Right renal cortex interstitium (tissue), 3 donors: Measurements from ENCODE around the gene USP12. TPM values are rescaled to one million over a fixed set of nuclear protein-coding genes. Genes with fewer than 3 reads are reported as not detected.
"Not testable (repeated sequence)": the region's sequence is repeated elsewhere in the genome, so short reads cannot be mapped to it uniquely, and the experiment has no call there.

Experiments used
- DNase-seq, 3 donors: peaks; one replicate each; pipeline ENCODE4 v3.0.0-alpha.2; 2013; ENCODE audit warnings: low read depth in 3 of 3, low spot score in 2 of 3
- polyA plus RNA-seq, 3 donors: library from polyadenylated mRNA; unstranded; fragments of 120-200 nt; gene quantifications; one replicate each; pipeline ENCODE4 v1.2.1, GENCODE V29; 2013; ENCODE audit not compliant: insufficient read length in 3 of 3

Gene USP12
- polyA plus RNA-seq, 3 donors: 32.2 to 36.9 (median 35.5) TPM

DNA sequence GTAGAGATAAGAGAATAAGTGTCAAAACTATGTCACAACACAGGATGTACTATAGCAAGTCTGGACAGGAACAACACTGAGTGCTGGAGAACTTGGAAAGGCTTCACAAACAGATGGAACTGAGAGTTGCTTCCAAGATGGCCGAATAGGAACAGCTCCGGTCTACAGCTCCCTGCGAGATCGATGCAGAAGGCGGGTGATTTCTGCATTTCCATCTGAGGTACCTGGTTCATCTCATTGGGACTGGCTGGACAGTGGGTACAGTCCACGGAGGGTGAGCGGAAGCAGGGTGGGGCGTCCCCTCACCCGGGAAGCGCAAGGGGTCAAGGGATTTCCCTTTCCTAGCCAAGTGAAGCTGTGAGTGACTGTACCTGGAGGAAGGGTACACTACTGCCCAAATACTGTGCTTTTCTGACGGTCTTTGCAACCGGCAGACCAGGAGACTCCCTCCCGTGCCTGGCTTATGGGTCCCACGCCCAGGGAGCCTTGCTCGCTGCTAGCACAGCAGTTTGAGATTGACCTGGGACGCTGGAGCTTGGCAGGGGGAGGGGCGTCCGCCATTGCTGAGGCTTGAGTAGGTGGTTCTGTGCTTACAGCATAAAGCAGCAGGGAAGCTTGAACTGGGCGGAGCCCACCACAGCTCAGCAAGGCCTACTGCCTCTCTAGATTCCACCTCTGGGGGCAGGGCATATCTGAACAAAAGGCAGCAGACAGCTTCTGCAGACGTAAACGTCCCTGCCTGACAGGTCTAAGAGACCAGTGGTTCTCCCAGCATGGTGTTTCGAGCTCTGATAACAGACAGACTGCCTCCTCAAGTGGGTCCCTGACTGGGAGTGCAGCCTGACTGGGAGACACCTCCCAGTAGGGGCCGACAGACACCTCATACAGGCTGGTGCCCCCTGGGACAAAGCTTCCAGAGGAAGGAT, 46.0 kb downstream of the USP12 start:
- DNase-seq: no peak

DNA sequence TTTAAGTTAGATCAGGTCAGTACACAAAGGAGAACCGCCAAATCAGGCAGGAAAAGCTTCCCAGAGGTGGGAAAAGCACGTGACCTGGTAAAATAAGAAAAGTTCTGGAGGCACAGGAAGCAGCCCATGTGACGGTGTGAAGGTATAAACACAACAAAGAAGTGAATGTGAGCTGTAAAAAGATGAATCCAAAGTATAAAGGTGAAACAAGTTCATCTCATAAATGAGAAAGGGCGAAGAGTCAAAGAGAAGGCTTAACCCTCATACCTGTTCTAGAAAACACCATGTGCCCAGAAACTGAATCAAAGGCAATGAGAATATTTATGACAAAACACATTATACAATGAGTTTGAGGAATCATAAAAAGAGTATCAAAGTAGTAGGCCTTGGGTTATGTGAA, 47.0 kb downstream of the USP12 start:
- DNase-seq: no peak

DNA sequence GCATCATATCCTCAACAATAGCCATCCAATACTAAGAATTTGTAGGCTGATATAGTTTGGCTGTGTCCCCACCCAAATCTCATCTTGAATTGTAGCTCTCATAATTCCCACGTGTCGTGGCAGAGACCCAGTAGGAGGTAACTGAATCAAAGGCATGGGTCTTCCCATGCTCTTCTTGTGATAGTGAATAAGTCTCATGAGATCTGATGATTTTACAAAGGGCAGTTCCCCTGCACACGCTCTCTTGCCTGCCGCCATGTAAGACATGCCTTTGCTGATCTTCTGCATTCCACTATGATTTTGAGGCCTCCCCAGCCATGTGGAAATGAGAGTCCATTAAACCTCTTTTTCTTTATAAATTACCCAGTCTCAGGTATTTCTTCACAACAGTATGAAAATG, 48.2 kb downstream of the USP12 start:
- not testable (repeated sequence) for DNase-seq

DNA sequence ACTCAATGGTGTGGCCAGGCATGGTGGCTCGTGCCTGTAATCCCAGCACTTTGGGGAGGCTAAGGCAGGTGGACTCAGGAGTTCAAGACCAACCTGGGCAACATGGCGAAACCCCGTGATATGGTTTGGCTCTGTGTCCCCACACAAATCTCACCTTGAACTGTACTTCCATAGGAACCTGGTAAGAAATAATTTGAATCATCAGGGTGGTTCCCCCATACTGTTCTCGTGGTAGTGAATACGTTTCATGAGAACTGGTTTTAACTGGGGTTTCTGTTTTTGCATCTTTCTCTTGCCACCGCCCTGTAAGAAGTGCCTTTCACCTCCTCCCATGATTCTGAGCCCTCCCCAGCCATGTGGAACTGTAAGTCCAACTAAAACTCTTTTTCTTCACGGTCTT, 49.6 kb downstream of the USP12 start:
- DNase-seq: no peak

DNA sequence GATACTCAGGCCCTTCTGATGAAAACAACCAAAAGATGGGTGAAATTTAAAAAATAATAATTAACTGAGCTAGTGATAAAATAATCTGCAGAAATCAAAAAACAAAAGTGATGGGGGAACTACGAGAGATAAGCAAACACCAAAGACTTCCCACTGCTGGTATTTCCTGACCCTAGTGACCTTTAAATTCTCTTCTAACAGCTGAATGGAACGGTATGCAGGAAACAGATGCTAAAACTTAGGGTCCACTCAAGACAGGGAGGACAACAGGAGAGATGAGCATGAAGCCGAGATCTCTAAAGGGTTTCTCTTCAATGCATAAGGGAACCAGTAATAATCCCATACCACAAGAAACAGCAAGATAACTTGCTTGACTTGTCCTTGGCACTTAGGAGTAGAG, 50.8 kb downstream of the USP12 start:
- no peak for DNase-seq

DNA sequence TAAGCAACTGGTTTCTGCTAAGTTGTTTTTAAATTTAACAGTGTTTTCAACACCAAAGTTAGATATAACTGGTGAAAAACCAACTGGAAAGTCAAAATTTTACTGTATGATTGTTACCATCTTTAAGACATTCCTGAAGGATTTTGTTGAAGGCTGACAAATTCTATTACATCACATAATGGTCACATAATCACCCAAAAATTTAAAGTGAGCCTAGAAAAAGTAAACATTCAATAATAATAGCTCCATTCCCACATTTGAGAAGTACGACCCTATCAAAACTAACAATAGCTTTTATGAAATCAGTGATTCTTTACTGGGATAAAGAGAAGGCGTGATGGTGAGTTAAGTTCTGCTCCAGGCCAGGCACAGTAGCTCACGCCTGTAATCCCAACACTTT, 51.6 kb downstream of the USP12 start:
- no peak for DNase-seq

DNA sequence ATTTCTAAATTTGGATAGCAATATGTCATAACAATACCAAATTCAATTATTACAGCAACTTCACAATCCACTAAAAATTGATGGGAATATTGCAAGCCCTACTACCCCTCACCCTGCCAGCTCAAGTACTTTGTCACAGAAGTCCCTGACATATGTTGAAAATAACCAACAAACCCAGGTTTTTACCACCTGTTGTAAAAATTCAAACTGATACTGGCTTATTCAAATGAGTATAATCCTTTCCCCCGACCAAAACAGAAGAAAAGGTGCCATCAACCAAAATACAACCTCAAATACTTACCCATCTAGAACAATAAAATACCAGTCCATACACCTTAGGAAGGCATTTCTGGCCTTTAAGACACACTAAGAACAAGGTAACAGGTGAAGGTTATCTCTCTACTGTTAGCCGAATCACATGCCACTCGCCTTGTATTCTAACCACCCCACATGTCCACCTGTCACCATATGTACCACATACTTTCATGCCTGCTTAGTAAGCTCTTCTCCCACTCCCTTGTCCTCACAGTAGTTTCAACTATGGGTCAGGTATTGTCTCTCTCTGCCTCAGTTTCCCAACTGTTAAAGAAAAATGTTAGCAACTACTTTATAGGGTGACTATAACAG, 53.1 kb downstream of the USP12 start:
- DNase-seq: no peak

DNA sequence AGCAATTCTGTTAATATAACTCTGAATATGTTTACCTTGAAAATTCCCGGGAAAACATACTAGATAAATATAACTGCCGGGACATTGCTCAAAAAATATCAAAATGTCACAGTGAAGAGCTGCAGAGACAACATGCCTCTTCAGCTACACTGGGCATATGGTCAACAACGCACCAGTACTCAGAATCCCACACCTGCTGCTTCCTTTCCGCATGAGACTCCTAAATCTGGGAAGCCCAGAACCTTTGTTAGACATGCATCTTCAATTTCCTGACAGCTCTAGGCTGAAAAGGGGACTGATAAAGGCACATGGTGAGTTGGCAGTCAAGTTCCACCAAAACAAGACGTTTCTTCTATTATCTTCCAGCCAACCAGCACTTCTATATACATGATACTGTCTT, 53.7 kb downstream of the USP12 start:
- DNase-seq: no peak

DNA sequence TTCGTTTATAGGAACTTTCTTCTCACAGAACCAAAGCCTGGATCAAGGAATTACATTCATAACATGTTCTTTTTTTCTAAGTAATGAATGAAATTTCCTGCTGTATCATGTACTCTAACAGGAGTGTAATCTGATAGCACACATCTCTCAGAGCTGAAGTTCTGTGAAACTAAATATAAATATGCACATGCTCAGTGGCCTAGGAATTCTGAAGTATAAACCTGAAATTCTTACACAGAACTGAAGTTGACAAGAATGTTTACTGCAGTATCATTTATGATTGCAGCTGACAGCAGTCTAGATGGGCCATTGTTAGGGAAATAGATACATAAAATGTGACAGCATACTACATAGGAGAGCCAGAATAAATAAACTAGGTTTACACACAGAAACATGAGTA, 54.5 kb downstream of the USP12 start:
- no peak for DNase-seq

DNA sequence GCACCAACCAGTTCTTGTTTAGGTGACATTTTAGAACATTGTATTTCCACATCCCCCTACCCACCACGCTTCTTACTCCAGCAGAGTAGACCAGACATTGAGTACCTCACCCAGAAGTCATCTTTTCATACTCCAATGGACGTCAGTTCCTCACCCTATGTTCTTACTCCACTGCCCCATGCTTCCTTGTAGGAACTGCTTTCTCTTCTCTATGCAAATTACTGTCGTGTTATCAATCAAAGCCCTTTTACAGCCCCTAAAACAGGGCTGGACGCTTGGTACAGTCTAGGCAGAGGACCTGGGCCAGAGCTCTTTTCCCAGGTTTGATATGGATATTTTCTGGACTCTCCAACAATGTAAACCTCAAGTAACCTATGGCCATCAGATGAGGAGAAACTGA, 58.2 kb downstream of the USP12 start:
- DNase-seq: no peak

DNA sequence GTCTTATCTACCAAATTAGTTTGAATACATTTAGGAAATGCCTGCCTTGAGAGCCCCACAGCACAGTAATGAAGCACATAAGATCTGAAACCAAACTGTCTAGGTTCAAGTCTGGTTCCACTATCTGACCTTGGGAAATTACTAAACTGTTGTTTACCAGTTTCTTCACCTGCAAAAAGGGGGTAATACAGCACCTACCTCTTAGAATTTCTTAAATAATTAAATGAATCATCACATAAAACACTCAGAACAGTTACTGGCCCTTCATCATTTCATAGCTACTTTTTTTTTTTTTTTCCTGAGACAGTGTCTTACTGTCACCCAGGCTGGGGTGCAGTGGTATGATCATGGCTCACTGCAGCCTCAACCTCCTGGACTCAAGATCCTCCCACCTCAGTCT, 59.6 kb downstream of the USP12 start:
- DNase-seq: no peak

DNA sequence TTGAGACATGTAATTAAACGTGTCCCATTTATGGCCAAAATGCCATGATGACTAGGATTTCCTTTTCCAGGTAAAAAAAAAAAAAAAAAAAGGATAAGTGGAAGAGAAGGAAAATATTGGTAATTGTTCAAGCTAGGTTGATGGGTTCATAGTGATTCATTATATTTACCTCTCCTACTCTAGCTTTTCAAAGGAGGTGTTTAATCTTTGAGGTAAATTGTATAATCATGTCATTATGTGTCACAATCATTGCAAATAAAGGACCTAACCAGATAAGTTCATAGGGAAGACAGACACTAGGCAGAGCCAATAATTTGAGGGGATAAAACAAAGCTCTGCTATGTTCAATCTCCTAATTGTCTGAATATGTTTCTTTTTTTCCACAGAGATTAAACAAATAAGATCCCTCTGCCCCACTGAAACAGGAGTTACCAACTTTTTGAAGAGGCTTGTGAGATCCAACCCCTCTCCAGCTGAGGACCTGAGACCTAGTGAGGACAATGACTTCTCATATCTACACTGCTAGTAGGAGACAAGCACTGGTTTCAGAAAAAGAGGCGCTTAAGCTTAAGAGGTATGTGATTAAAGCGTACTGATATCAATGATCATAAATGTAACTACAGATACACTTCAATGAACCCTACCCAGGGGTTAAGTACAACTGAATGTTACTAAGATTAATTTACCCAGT, 61.4 kb downstream of the USP12 start:
- no peak for DNase-seq

DNA sequence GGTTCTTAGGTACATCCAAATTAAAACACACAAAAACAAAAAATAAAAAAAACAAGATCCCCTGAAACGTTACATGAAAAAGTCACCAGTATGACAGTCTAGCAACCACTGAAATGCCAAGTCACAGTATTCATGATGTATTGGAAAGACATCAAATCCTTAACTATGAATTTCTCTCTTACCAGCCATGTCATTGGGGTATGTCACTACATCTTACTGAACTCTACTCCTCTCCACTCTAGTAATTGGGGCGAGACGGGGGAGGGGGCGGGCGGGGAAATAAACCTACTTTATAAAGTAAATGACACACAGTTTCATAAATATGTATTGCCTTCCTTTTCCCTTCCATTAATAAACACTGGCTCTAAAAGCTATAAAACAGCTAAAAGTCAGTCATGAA, 65.5 kb downstream of the USP12 start:
- DNase-seq: no peak

DNA sequence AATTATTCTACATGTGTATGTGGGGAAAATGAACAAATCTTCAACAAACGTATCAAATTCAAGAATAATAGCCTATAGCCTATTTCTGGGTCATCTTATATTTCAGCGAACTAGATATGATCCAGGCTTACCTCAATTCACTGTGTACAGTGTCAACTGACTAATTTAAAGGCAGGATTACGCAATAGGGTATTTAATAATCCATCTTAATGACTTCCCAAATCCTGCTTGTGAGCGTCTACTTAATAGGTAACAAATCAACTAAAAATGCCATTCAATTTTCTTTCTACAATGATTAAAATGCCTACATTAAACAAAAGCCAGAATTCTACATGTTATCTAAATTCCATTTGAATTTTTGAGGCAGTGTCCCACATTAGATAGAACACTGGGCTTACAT, 67.0 kb downstream of the USP12 start:
- DNase-seq: no peak

DNA sequence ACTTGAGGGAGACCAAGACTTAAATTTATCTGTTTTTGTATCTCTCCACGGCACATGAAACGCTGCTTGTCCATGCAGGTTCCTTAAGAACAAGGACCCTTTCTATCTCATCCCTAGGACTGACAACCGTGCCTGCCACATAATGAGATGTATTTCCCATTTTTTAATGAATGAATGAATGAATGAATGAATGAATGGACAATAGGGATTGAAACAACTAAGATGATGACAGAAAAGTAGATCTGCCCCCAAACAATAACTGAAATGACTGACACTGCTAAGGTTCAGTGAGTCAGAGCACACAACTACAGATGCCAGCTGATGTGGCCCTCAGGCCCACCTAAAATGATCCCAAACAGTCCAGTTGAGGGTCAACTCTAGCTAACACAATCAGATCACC, 69.8 kb downstream of the USP12 start:
- DNase-seq: no peak

DNA sequence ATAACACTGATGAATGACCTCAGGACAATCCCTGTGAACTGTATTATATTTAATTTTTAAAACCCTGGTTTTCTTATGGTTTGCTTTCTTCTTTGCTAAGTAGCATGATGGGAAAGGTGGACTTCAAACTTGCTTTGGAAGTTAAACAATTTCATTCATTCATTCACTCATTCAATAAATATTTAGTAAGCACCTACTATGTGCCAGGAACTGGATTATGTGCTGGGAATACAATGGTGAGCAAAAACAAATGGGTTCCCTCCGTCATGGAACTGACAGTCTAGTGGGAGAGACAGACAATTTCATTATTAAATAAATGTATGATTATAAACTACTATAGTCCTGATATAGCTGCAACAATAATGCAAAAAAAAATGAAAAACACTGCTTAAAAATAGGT, 70.3 kb downstream of the USP12 start:
- no peak for DNase-seq

DNA sequence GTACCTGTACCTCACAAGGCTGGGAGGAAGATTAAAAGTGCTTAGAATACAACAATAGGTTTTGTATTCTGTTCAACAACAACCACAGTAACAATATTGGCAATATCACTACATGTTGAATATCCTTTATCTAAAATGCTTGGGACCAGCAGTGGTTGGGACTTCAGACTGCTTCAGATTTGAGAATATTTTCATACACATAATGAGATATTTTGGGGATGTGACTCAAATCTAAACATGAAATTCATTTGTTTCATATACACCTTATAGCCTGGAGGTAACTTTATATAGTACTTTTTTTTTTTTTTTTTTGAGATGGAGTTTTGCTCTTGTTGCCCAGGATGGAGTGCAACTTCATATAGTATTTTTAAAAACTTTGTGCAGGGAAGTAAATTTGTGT, 73.9 kb downstream of the USP12 start:
- DNase-seq: no peak

DNA sequence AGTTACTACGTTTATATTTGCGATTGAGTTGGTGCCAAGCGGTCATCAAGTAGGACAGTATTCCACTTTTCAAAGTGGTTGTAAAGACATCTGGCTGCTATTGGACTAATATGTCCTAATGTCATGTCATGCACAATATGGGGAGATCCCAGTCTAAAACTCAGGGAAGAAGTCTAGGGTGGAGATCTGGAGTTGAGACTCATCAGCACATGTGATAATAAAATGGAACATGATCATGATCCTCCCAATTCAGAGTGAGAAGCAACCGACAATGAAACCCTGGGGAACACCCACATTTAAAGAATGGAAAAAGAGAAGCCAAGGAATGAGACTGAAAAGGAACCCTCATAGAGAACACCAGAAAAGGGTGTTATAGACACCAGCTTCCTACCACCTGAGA, 80.2 kb downstream of the USP12 start:
- no peak for DNase-seq

DNA sequence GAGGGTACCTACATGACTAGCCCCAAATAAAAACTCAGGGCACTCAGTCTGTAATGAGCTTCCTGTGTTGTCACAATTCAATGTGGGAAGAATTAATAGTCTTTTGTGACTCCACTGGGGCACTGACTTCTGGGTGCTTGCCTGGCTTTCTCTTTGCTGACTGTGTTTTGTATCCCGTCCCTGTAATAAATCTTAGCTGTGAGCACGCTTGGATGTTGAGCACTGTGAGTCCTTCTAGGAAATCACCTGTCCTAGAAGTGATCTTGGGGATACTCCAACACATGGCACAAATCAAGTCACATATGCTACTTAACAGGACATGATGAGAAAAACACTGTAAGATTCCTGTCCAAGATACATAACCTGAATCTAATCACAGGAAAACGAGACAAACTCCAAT, 83.0 kb downstream of the USP12 start:
- DNase-seq: no peak

DNA sequence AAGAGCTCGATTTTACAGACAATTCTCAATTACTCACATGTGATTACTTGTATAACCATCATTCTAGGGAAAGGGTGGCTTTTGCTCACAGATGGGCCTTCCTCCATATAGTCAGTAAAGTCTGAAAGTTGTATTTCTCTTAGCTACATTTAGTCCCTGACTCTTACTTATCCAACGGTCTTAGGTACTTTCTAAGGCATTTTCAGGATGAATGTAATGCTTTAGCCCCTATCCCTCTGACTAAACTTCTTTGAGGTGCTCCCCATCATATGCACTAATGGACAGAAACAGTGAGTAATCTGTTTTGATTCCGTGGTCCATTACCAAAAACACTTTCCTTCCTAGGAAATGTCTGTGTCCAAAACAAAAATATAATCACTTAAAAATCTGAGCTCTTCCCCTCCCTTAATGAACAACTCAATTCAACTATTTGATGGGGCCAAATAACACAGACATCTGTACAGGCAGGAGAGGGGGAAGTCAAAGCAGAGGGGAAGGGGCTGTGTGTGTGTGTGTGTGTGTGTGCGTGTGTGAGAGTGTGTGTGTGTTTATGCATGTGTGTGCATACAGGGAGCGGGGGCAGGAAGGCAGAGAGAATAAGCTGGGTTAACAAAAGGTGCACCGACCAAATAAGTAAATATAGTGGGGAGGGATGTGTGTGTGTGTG, 84.9 kb downstream of the USP12 start:
- DNase-seq: no peak

DNA sequence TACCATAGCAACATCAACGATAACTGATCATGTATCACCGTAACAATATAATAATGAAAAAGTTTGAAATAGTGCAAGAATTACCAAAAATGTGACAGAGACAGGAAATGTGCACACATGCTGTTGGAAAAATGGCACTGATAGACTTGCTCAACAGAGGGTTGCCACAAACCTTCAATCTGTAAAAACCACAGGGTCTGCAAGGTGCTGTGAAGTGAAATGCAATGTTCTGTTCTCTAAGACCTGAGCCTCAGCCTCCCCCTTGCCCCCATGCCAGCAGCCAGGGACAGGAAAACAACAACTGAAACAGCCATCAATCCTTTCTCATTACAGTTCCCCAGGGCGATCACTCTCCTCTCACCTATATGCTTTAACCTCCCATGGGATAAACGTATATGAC, 88.4 kb downstream of the USP12 start:
- no peak for DNase-seq
